GOT3 (cell line): ENCODE data around the gene GMDS.

Source experiments
- DNase-seq: peaks from one replicate; lab custom pipeline; 2025; ENCODE audit warnings: mixed read lengths; lab: John Stamatoyannopoulos, UW

The GMDS gene

DNA sequence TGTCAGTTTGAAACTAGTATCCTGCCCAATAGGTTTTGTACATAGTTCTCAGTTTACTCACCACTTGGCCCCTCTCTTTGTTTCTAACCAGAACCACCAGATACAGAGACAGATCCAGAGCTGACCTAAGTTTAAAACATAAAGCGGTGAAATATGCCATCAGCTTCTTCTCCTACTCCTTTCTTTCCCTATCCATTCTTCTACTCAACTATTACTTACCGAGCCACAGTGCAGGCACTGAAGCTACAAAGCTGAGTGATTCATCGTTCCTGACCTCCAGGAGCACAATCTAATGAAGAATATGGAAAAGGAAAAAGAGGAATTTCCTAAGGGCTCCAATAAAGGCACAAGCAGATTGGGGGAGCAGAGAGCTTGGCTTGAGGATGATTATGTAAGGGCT, 349.7 kb downstream of the GMDS start:
- DNase-seq: no peak

GRCh38 chr6:1894954-1895353, 350.5 kb downstream of the GMDS start:
- no peak for DNase-seq

DNA sequence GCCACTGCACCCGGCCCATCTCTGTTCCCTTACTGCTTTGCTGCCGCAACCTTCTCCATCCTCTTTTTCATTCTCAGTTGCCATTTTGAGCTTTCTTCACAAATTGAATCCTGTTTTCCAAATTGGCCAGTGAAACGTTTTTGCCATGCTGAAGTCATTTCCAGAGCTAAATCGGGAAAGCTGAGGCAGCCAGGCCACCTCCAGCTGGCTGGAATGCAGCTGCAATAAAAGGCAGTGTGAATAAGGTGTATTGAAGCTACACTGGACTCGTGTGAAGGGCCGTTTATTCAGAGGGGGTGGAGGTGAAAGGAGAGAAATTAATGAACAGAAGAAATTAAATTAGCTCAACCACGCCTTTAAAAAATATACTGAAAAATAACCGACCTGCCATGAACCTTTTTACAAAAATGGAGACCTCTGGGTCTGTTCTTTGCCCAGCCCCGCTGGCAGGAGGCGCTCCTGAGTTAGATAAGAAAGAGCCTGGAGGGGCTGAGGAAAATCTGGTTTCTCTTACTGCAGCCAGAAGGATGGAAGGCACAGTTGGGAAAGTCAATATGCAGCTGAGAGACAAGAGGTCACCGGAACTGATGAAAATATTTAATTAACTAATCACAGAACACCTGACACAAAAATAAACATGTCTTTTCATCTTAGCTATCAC, 351.8 kb downstream of the GMDS start:
- no peak for DNase-seq

DNA sequence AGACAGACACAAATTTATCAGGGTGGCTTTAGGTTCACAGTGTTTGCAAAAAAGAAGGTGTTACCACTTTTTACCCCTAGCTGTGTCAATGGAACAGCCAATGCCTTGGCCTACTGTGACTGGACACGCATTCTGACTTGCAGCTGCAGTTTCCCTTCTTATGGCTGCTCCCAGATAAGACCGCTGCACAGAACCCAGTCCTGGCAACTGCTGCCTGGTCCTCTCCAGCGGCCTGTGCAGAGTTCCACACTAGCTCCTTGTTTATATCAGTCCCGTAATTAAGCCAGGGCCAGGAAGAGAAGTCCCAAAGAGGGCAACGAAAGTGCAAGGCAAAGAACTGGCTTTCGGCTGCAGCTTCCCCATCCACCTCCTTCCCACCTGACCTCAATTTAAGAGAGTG, 352.7 kb downstream of the GMDS start:
- no peak for DNase-seq

GRCh38 chr6:1890987-1891386, 354.4 kb downstream of the GMDS start:
- no peak for DNase-seq

DNA sequence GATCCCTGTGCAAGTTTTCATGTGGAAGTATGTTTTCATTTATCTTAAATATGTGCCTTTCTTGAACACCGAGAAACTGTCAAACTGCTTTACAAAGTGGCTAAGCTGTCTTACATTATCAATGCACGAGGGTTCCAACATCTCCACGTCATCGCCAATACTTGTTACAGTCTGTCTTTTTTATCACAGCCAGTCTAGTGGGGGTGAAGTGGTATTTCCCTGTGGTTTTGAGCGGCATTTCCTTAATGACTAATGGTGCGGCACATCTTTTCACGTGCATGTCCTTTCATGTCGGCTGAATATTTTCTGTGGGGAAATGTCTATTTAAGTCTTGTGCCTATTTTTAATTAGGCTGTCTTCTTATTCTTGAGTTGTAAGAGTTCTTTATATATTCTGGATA, 355.3 kb downstream of the GMDS start:
- DNase-seq: no peak

- no peak for DNase-seq
Observed at GRCh38 chr6:1885576-1886011, 359.8 kb downstream of the GMDS start.

DNA sequence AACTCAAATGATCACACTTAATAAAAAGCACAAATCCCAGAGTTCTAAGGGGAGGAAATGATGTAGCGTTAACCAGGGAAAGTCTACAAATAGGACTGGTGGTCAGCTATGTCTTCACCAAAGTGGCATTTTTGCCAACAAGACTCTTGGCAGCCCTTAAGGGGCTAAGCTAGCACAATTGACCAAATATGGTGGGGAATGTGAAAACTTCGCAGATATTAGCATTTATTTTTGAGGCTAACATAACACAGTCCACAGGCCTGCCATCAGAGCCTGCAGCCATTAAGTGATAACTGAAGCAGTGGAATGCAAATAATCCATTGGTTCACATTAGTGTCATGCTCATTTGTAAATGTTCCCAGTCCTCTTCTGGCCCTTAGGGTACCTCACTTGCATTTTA, 361.1 kb downstream of the GMDS start:
- DNase-seq: no peak

DNA sequence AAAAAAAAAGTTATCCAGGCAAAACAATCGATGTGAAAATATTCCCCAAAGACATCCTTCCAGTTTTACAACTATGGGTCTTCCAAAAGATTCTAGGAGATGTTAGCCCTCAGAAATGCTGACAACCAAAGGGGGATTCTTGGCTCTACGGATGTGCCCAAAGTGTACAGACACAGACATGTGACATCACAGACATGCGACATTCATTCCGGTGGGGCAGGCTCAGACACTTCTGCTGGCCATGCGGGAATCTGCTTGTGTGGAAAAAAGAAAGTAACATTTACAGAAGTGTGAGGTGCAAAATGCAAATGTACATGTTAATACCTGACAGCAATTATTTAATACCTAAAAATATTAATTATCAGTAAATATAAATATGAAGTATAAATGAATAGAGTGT, 367.1 kb downstream of the GMDS start:
- no peak for DNase-seq

DNA sequence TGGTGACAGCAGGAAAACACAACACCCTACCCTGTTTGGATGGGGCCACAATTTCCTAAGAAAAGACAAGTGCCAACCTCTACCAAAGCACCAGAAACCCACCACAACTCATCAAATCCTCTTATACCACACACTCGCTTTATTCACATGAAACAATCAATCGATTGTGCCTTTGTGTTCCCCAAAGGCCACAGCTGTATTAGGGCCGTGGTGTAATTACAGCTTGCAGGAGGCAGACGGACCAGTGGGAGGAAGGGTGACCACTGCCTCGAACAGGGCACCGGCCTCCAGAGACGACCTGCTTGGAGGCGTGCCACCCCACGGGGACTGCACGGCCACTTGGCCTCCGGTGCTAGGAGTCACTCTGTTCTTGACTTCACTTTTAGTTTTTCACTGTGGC, 371.6 kb downstream of the GMDS start:
- DNase-seq: no peak

- no peak for DNase-seq
Observed at GRCh38 chr6:1872649-1873131, 372.7 kb downstream of the GMDS start.

- no peak for DNase-seq
Observed at GRCh38 chr6:1871724-1872315, 373.6 kb downstream of the GMDS start.

- no peak for DNase-seq
Observed at GRCh38 chr6:1870932-1871331, 374.5 kb downstream of the GMDS start.

- DNase-seq: no peak
Observed at GRCh38 chr6:1870251-1870650, 375.2 kb downstream of the GMDS start.

- DNase-seq: no peak
Observed at GRCh38 chr6:1869769-1870168, 375.6 kb downstream of the GMDS start.

DNA sequence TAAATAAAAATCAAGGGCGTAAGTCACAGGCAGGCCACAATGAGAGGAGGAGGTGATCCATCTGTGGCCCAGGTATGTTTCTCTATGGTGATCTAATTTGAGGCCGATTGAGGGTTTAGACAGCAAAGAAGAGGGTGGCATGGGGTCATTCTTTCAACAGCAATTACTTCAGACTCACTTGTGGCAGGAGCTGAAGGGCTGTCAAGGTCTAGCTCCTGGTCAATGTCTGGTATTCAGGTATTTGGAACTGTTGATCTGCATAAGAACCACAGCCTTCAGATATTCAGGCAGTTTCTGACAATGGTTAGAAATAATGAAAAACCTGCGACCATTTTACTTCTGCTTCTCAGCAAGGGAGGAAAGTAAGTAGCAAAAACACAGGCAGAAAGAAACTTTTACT, 376.1 kb downstream of the GMDS start:
- DNase-seq: no peak

DNA sequence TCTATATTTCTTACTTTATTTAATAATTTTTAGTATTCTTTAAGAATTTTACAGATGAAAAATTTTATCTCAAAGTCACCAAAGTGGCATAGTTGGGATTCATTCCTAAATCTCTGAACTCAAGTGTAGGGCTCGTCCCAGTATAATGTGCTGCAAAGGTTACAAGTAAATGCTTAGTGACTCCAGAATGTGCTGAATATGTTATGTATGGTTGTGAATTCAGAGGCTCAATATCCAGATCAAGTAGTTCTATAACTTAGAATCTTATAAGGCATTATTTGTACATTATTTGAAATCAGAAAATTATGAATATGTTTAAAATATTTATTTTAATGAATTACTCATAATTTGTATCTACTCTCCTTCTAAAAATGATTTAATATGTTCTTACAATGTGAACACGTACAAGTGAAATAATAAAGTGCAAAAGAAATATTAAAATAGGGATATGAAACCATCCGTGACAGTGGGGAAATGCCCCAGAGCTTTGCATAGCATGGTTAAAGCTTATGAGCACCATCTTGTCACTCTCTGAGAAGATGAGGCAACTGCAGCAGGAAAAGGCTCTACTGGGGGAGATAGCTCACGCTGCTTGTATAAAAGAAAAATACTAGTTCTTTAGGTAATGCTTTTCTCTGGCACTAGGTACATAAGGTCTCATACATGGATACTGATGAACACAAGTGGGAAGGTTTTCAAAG, 376.7 kb downstream of the GMDS start:
- no peak for DNase-seq

GRCh38 chr6:1867197-1867596, 378.2 kb downstream of the GMDS start:
- no peak for DNase-seq

- DNase-seq: no peak
Observed at GRCh38 chr6:1865585-1865984, 379.8 kb downstream of the GMDS start.

GRCh38 chr6:1864496-1864895, 380.9 kb downstream of the GMDS start:
- no peak for DNase-seq

- DNase-seq: no peak
Observed at GRCh38 chr6:1862411-1862810, 383.0 kb downstream of the GMDS start.

DNA sequence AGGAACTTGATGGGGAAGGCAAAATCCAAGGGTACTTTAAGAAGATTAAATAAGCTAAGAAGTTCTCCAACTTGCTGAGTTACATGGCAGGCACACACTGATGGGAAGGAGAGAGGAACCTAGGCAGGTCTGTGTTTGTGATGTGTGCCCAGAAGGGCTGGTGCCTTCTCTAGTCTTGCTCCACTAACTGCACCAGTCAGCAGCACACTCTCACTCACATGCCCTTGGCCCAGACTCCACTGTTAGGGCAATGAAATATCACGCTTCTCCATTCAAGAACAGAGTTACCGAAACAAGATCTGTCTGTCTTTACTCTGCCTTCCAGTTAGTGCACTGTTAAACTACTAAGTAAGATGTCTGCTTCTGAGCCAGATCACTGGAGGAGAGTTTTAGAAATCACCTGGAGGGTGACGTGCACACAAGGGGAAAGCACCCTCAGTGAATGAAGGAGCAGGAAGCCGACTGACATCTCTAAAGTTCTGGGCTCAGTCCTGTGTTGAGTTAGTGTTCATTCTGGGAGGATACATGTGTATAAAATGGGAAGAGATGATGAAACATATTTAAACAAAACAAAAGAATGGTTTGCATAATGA, 384.6 kb downstream of the GMDS start:
- DNase-seq: no peak

DNA sequence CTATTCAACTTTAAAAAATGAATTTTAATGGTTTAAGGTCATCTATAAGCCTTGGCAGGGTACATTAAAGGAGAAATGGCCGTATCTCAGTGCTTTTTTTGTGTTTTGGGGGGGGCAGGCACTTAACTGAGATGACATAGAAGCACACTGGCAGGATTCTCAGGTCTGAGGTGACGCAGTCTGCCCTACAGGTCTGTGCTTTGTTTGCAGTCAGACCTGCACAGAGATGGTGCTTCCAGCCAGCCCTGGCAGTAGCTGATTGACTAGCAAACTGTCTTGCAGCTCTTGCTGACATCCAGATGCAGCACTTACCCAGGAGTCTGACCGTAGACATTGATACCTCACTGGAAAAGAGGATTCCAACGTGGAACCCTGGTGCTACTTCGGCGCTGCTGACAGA, 386.5 kb downstream of the GMDS start:
- DNase-seq: no peak
